Neural progenitor cell (in vitro differentiated cells): ENCODE data around the gene NUS1. TPM values are rescaled to one million over a fixed set of nuclear protein-coding genes. Genes with fewer than 3 reads are reported as not detected.
"Not testable (repeated sequence)": the region's sequence is repeated elsewhere in the genome, so short reads cannot be mapped to it uniquely, and the experiment has no call there.

Experiments used
- DNase-seq: peaks from one replicate; pipeline ENCODE4 v3.0.0-alpha.2; 2016; ENCODE audit warnings: low spot score
- H2AFZ ChIP-seq: fragments of 200-600 bp; sonication (generic); replicated peaks from 2 replicates; pipeline ENCODE4 v1.6.1; 2016; ENCODE audit warnings: antibody characterized with exemption
- H3F3A ChIP-seq: fragments of 200-600 bp; sonication (generic); 2 replicates; pipeline ENCODE4 v1.6.1; 2016; ENCODE audit warnings: antibody characterized with exemption, low read depth
- H3K27ac ChIP-seq: fragments of 200-600 bp; sonication (generic); 2 replicates; pipeline ENCODE4 v1.5.1; 2016; ENCODE audit warnings: mild to moderate bottlenecking
- H3K27me3 ChIP-seq: fragments of 200-600 bp; sonication (generic); 2 replicates; pipeline ENCODE4 v1.6.1; 2016; ENCODE audit warnings: mild to moderate bottlenecking, moderate library complexity
- H3K36me3 ChIP-seq: fragments of 200-600 bp; sonication (generic); 2 replicates; pipeline ENCODE4 v1.5.1; 2016
- H3K4me1 ChIP-seq: fragments of 200-600 bp; sonication (generic); 2 replicates; pipeline ENCODE4 v1.6.1; 2016; ENCODE audit warnings: mixed run types
- H3K4me2 ChIP-seq: fragments of 200-600 bp; sonication (generic); 2 replicates; pipeline ENCODE4 v1.6.1; 2016
- H3K4me3 ChIP-seq: fragments of 200-600 bp; sonication (generic); 2 replicates; pipeline ENCODE4 v1.5.1; 2016
- H3K79me2 ChIP-seq: fragments of 200-600 bp; sonication (generic); 2 replicates; pipeline ENCODE4 v1.6.1; 2016; ENCODE audit warnings: low read depth
- H3K9ac ChIP-seq: fragments of 200-600 bp; sonication (generic); 2 replicates; pipeline ENCODE4 v1.6.1; 2016
- H3K9me3 ChIP-seq: fragments of 200-600 bp; sonication (generic); 2 replicates; pipeline ENCODE4 v1.5.1; 2016; ENCODE audit warnings: low read depth
- H4K20me1 ChIP-seq: fragments of 200-600 bp; sonication (generic); 2 replicates; pipeline ENCODE4 v1.6.1; 2016; ENCODE audit warnings: low read depth
- H3K27ac Mint-ChIP-seq: 3 replicates; pipeline ENCODE4 v1.8.0; 2021; ENCODE audit warnings: mixed read lengths
- H3K27me3 Mint-ChIP-seq: 2 replicates; pipeline ENCODE4 v1.8.0; 2022; ENCODE audit warnings: low read depth, mild to moderate bottlenecking, inconsistent platforms, moderate library complexity, mixed read lengths; ENCODE audit not compliant: insufficient read depth
- H3K36me3 Mint-ChIP-seq: 3 replicates; pipeline ENCODE4 v1.8.0; 2021; ENCODE audit warnings: mixed read lengths
- H3K4me1 Mint-ChIP-seq: 3 replicates; pipeline ENCODE4 v1.8.0; 2021; ENCODE audit warnings: mixed read lengths
- H3K4me3 Mint-ChIP-seq: 3 replicates; pipeline ENCODE4 v1.8.0; 2021; ENCODE audit warnings: mild to moderate bottlenecking, moderate library complexity, mixed read lengths
- H3K9me3 Mint-ChIP-seq: 3 replicates; pipeline ENCODE4 v1.8.0; 2020; ENCODE audit warnings: mixed read lengths
- EZH2 ChIP-seq: fragments of 200-600 bp; sonication (generic); IDR thresholded peaks from 2 replicates; pipeline ENCODE4 v1.6.1; 2017; ENCODE audit warnings: antibody characterized with exemption, mild to moderate bottlenecking, moderate library complexity
- EZH2phosphoT487 ChIP-seq: fragments of 200-600 bp; sonication (generic); IDR thresholded peaks from 2 replicates; pipeline ENCODE4 v1.6.1; 2017; ENCODE audit warnings: antibody characterized with exemption
- total RNA-seq: library from RNA; depleted of rRNA; stranded (reverse); fragments of >200 nt; gene quantifications from 2 replicates; pipeline ENCODE4 v1.2.3, GENCODE V29; 2015; ENCODE audit warnings: low replicate concordance
- TF ChIP-seq, protein P1 (sequence below): fragments of 200-600 bp; sonication (generic); IDR thresholded peaks from 2 replicates; pipeline ENCODE4 v1.5.1; 2017; ENCODE audit warnings: antibody characterized with exemption, mild to moderate bottlenecking

NUS1 gene
- total RNA-seq, 1 donor from 2014 or later, result 33.4 TPM

GRCh38 chr6:117642976-117643375 lies 32.3 kb upstream of the NUS1 start:
- Mint-ChIP-seq H3K4me3 (no peak overlapping the region), H3K36me3 (peaks cover 5% of the 10 kb centered on the region), H3K27me3 (no peaks in the 10 kb centered on the region), H3K4me1 (no peaks in the 10 kb centered on the region), H3K27ac (no peak overlapping the region), H3K9me3 (no peaks in the 10 kb centered on the region)
- Histone ChIP-seq H4K20me1 (no peaks in the 10 kb centered on the region), H3K27me3 (no peaks in the 10 kb centered on the region), H3K4me3 (no peak overlapping the region), H3K4me2 (no peak overlapping the region), H3K9ac (no peak overlapping the region), H3K27ac (no peak overlapping the region), H3K9me3 (no peaks in the 10 kb centered on the region), H3K79me2 (no peaks in the 10 kb centered on the region), H3F3A (no peaks in the 10 kb centered on the region), H3K36me3 (no peaks in the 10 kb centered on the region), H2AFZ (no peak overlapping the region), H3K4me1 (no peaks in the 10 kb centered on the region)
- TF ChIP-seq EZH2 (no peak), EZH2phosphoT487 (no peak)
- TF ChIP-seq, protein P1, sequence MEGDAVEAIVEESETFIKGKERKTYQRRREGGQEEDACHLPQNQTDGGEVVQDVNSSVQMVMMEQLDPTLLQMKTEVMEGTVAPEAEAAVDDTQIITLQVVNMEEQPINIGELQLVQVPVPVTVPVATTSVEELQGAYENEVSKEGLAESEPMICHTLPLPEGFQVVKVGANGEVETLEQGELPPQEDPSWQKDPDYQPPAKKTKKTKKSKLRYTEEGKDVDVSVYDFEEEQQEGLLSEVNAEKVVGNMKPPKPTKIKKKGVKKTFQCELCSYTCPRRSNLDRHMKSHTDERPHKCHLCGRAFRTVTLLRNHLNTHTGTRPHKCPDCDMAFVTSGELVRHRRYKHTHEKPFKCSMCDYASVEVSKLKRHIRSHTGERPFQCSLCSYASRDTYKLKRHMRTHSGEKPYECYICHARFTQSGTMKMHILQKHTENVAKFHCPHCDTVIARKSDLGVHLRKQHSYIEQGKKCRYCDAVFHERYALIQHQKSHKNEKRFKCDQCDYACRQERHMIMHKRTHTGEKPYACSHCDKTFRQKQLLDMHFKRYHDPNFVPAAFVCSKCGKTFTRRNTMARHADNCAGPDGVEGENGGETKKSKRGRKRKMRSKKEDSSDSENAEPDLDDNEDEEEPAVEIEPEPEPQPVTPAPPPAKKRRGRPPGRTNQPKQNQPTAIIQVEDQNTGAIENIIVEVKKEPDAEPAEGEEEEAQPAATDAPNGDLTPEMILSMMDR, result no peak
- no peak for DNase-seq

DNA sequence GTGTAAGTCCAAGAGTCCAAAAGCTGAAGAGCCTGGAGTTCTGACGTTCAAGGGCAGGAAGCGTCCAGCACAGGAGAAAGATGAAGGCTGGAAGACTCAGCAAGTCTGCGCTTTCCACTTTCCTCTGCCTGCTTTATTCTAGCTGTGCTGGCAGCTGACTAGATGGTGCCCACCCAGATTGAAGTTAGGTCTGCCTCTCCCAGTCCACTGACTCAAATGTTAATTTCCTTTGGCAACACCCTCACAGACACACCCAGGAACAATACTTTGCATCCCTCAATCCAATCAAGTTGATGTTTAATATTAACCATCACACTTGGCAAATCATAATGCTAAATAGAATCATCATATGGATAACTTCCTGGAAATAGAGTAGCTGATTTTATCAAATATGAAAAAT lies 23.3 kb upstream of the NUS1 start:
- H3K9ac ChIP-seq, H3K4me2 ChIP-seq, H3K27me3 Mint-ChIP-seq, H3K27ac Mint-ChIP-seq, H3K27me3 ChIP-seq, H3F3A ChIP-seq, H3K36me3 Mint-ChIP-seq, DNase-seq, H3K27ac ChIP-seq, H3K4me3 ChIP-seq, H3K4me1 Mint-ChIP-seq, H3K4me1 ChIP-seq, H3K4me3 Mint-ChIP-seq, H2AFZ ChIP-seq, H3K9me3 ChIP-seq, H3K79me2 ChIP-seq, H4K20me1 ChIP-seq, H3K36me3 ChIP-seq: not testable (repeated sequence)
- peaks cover 10% of the 10 kb centered on the region for H3K9me3 Mint-ChIP-seq

DNA sequence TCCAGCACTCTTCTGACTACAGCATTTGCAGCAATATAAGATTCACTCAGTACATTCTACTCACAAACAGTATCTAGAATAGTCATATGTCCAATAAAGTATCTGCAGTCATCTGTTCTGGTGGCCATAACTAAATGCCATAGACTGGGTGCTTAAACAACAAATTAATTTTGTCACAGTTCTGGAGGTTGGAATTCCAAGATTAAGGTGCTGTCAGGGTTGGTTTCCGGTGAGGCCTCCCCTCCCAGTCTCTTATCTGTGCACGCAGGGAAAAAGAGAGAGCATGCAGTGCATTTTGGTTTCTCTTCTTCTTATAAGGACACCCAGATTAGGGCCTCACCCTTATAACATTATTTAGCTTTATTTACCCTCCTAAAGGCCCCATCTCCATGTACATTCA lies 21.3 kb upstream of the NUS1 start:
- Histone ChIP-seq H3K4me1 (no peaks in the 10 kb centered on the region), H3F3A (no peaks in the 10 kb centered on the region), H2AFZ (no peak overlapping the region), H4K20me1 (no peaks in the 10 kb centered on the region), H3K27ac (no peak overlapping the region), H3K36me3 (no peaks in the 10 kb centered on the region), H3K79me2 (no peaks in the 10 kb centered on the region), H3K9ac (no peak overlapping the region), H3K4me3 (no peak overlapping the region), H3K27me3 (no peaks in the 10 kb centered on the region), H3K4me2 (no peak overlapping the region), H3K9me3 (no peaks in the 10 kb centered on the region)
- DNase-seq, result no peak
- Mint-ChIP-seq H3K36me3 (no peaks in the 10 kb centered on the region), H3K9me3 (peaks cover 10% of the 10 kb centered on the region), H3K27me3 (no peaks in the 10 kb centered on the region), H3K27ac (no peak overlapping the region), H3K4me1 (no peaks in the 10 kb centered on the region), H3K4me3 (no peak overlapping the region)
- TF ChIP-seq EZH2, result no peak
- TF ChIP-seq EZH2phosphoT487, result no peak
- TF ChIP-seq, protein P1, result no peak

DNA sequence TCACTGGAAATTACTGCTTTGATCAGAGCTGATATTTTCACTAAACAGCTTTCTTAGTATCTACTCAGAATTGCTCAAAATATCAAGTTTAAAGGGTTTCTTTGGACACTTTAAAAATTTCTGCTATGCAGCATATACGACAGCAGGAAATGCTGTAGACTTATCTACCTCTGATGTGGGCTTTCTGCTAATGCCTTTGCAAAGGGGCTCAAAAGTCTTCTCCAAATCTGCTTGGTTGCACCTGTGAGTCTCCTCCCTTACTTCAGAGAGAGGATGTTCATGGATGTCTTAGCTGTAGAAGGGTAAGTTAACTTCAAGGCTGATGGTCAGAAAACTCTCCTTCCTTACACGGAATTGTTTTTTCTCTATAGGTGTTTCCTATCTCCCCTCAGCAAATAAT lies 19.9 kb upstream of the NUS1 start:
- no peaks in the 10 kb centered on the region for H3K4me1 Mint-ChIP-seq

More for the DNA sequence above, 19.9 kb upstream of the NUS1 start:
- TF ChIP-seq EZH2phosphoT487, result no peak
- Mint-ChIP-seq H3K4me3 (no peak overlapping the region), H3K27me3 (no peaks in the 10 kb centered on the region), H3K36me3 (no peaks in the 10 kb centered on the region), H3K9me3 (peaks cover 6% of the 10 kb centered on the region), H3K27ac (no peak overlapping the region)
- H3K36me3 ChIP-seq, result no peaks in the 10 kb centered on the region
- no peaks in the 10 kb centered on the region for H3F3A ChIP-seq
- no peaks in the 10 kb centered on the region for H3K27me3 ChIP-seq
- H3K79me2 ChIP-seq, result no peaks in the 10 kb centered on the region
- H3K9me3 ChIP-seq, result no peaks in the 10 kb centered on the region
- no peak overlapping the region for H3K9ac ChIP-seq
- no peak overlapping the region for H3K4me3 ChIP-seq
- H4K20me1 ChIP-seq, result no peaks in the 10 kb centered on the region
- no peak overlapping the region for H3K4me2 ChIP-seq
- no peaks in the 10 kb centered on the region for H3K4me1 ChIP-seq
- no peak overlapping the region for H2AFZ ChIP-seq
- DNase-seq, result no peak
- H3K27ac ChIP-seq, result no peak overlapping the region
